HCT116 (cell line): ENCODE results near the gene TADA3. TPM values are rescaled to one million over a fixed set of nuclear protein-coding genes. Genes with fewer than 3 reads are reported as not detected.

ENCODE experiments used
- ATAC-seq: fragments of 200-7000 bp; cut with Tn5 transposase; 2 replicates; pipeline ENCODE4 v1.9.1; 2020; ENCODE audit warnings: mild to moderate bottlenecking, moderate library complexity
- BruUV-seq: library from RNA; stranded (reverse); fragments of 400-500 nt; replicated peaks from 2 replicates; lab custom pipeline; 2021; lab: Mats Ljungman, UMichigan
- CTCF ChIA-PET: fragments of 300-600 bp; sonication (Branson Sonifier 250); formaldehyde crosslinking; loops from one replicate; lab custom pipeline; 2021; ENCODE audit warnings: antibody characterized with exemption; lab: Charles Lee
- POLR2A ChIA-PET: fragments of 300-600, 350-600 bp; sonication (Branson Sonifier 250); formaldehyde crosslinking; loops from one replicate; lab custom pipeline; 2021; ENCODE audit warnings: antibody characterized with exemption; lab: Charles Lee
- RAD21 ChIA-PET, 2 experiments: fragments of 300-600 bp; sonication (Branson Sonifier 250); formaldehyde crosslinking; loops; one replicate each; lab custom pipeline; 2023; ENCODE audit warnings: low total read pairs in 2 of 2; ENCODE audit not compliant: uncharacterized antibody in 2 of 2, unreplicated experiment in 2 of 2, low non-redundant PET in 1 of 2; lab: Charles Lee
- DNase-seq: peaks from one replicate; pipeline ENCODE4 v3.0.0-alpha.2; 2010; ENCODE audit warnings: low read depth, low spot score
- H2AFZ ChIP-seq: fragments of 200-600 bp; shearing (Covaris generic), sonication (generic); 2 replicates; pipeline ENCODE4 v1.6.1; 2017; ENCODE audit warnings: low read depth, mixed run types, mixed read lengths, antibody characterized with exemption, low read length; ENCODE audit not compliant: poor library complexity, severe bottlenecking
- H3K27ac ChIP-seq: 2 replicates; pipeline ENCODE4 v1.5.1; 2012; ENCODE audit warnings: low read depth, low read length
- H3K27me3 ChIP-seq: fragments of 200-600 bp; sonication (generic); 2 replicates; pipeline ENCODE4 v1.6.1; 2016; ENCODE audit warnings: mixed run types, low read length, mixed read lengths; ENCODE audit not compliant: insufficient read depth
- H3K36me3 ChIP-seq, 2 experiments: fragments of 200-500 bp in 1 of 2; fragments of 200-600 bp in 1 of 2; sonication (Bioruptor generic) in 1 of 2; sonication (generic) in 1 of 2; 2 replicates each; pipeline versions ENCODE4 v1.5.1 to v1.6.1; 2014 to 2016; ENCODE audit warnings: low read length in 2 of 2, inconsistent platforms in 1 of 2, mixed read lengths in 1 of 2, mixed run types in 1 of 2; ENCODE audit not compliant: insufficient read depth in 2 of 2, control insufficient read depth in 1 of 2
- H3K4me1 ChIP-seq, 2 experiments: fragments of 200-600 bp in 1 of 2; sonication (generic) in 1 of 2; 2 replicates each; pipeline versions ENCODE4 v1.5.1 to v1.6.1; 2012 to 2017; ENCODE audit warnings: low read length in 2 of 2, inconsistent platforms in 1 of 2, mild to moderate bottlenecking in 1 of 2, mixed read lengths in 1 of 2, mixed run types in 1 of 2, moderate library complexity in 1 of 2; ENCODE audit not compliant: insufficient read depth in 2 of 2, control insufficient read depth in 1 of 2
- H3K4me2 ChIP-seq: fragments of 200-600 bp; sonication (generic); 2 replicates; pipeline ENCODE4 v1.6.1; 2017; ENCODE audit warnings: mixed run types, low read length, mixed read lengths
- H3K4me3 ChIP-seq, 2 experiments: fragments of 200-600 bp in 1 of 2; sonication (generic) in 1 of 2; replicated peaks in 1 of 2; 2 replicates each; pipeline ENCODE4 v1.5.1; 2011 to 2016; ENCODE audit warnings: low read length in 2 of 2, control low read depth in 1 of 2, low read depth in 1 of 2, mild to moderate bottlenecking in 1 of 2, mixed read lengths in 1 of 2, mixed run types in 1 of 2
- H3K79me2 ChIP-seq: fragments of 200-600 bp; sonication (generic); 2 replicates; pipeline ENCODE4 v1.6.1; 2017; ENCODE audit warnings: mild to moderate bottlenecking, mixed run types, low read length, moderate library complexity, mixed read lengths; ENCODE audit not compliant: insufficient read depth
- H3K9ac ChIP-seq: fragments of 200-600 bp; sonication (generic); 2 replicates; pipeline ENCODE4 v1.6.1; 2016; ENCODE audit warnings: low read length, mixed read lengths
- H3K9me2 ChIP-seq: fragments of 200-600 bp; sonication (generic), shearing (Covaris generic); 2 replicates; pipeline ENCODE4 v1.6.1; 2017; ENCODE audit warnings: mixed run types, mild to moderate bottlenecking, moderate library complexity; ENCODE audit not compliant: insufficient read depth
- H3K9me3 ChIP-seq, 2 experiments: fragments of 200-500 bp in 1 of 2; fragments of 200-600 bp in 1 of 2; sonication (Bioruptor generic) in 1 of 2; sonication (generic) in 1 of 2; 2 replicates each; pipeline ENCODE4 v1.6.1; 2014 to 2017; ENCODE audit warnings: low read length in 2 of 2, mixed read lengths in 2 of 2, inconsistent platforms in 1 of 2, low read depth in 1 of 2, mild to moderate bottlenecking in 1 of 2, mixed run types in 1 of 2, moderate library complexity in 1 of 2; ENCODE audit not compliant: control insufficient read depth in 1 of 2, insufficient read depth in 1 of 2
- H4K20me1 ChIP-seq: fragments of 200-600 bp; sonication (generic), shearing (Covaris generic); 2 replicates; pipeline ENCODE4 v1.6.1; 2017; ENCODE audit warnings: mixed run types, mild to moderate bottlenecking, moderate library complexity; ENCODE audit not compliant: insufficient read depth
- CBX3 ChIP-seq: IDR thresholded peaks from 2 replicates; pipeline ENCODE4 v1.6.1; 2012; ENCODE audit warnings: low read depth
- ELF1 ChIP-seq: IDR thresholded peaks from 2 replicates; pipeline ENCODE4 v1.6.1; 2012; ENCODE audit warnings: low read depth, borderline replicate concordance
- EZH2 ChIP-seq: fragments of 200-600 bp; sonication (generic); IDR thresholded peaks from 2 replicates; pipeline ENCODE4 v1.6.1; 2017; ENCODE audit warnings: antibody characterized with exemption, mixed run types
- EZH2phosphoT487 ChIP-seq: fragments of 200-600 bp; IDR thresholded peaks from 2 replicates; pipeline ENCODE4 v1.6.1; 2018; ENCODE audit warnings: antibody characterized with exemption, borderline replicate concordance
- FOSL1 ChIP-seq: IDR thresholded peaks from 2 replicates; pipeline ENCODE4 v1.6.1; 2012; ENCODE audit warnings: low read depth
- POLR2A ChIP-seq: IDR thresholded peaks from 2 replicates; pipeline ENCODE4 v1.7.0; 2011; ENCODE audit warnings: borderline replicate concordance; ENCODE audit not compliant: insufficient read depth, insufficient read length; ENCODE audit errors: extremely low read depth
- POLR2AphosphoS5 ChIP-seq: IDR thresholded peaks from 2 replicates; pipeline ENCODE4 v1.6.1; 2011; ENCODE audit warnings: mild to moderate bottlenecking, low read depth, low read length, moderate library complexity
- RAD21 ChIP-seq: IDR thresholded peaks from 2 replicates; pipeline ENCODE4 v1.6.1; 2012; ENCODE audit warnings: low read depth, mild to moderate bottlenecking
- REST ChIP-seq: IDR thresholded peaks from 2 replicates; pipeline ENCODE4 v1.6.1; 2012; ENCODE audit warnings: low read depth
- SIN3A ChIP-seq: IDR thresholded peaks from 2 replicates; pipeline ENCODE4 v1.6.1; 2012; ENCODE audit warnings: low read depth
- SP1 ChIP-seq: IDR thresholded peaks from 2 replicates; pipeline ENCODE4 v1.6.1; 2012; ENCODE audit warnings: low read depth
- SRF ChIP-seq: IDR thresholded peaks from 2 replicates; pipeline ENCODE4 v1.6.1; 2012; ENCODE audit warnings: low read depth
- TCF7L2 ChIP-seq: IDR thresholded peaks from 2 replicates; pipeline ENCODE4 v1.7.0; 2011; ENCODE audit warnings: borderline replicate concordance, inconsistent platforms; ENCODE audit not compliant: insufficient read depth, insufficient read length; ENCODE audit errors: extremely low read depth
- YY1 ChIP-seq: IDR thresholded peaks from 2 replicates; pipeline ENCODE4 v1.6.1; 2011; ENCODE audit warnings: low read length, low read depth, moderate library complexity, mild to moderate bottlenecking; ENCODE audit not compliant: insufficient replicate concordance; ENCODE audit errors: extremely low read depth
- ZFX ChIP-seq: fragments of 450-650 bp; IDR thresholded peaks from 2 replicates; pipeline ENCODE4 v1.6.1; 2017
- intact Hi-C: fragments of 100-400 bp; cut with micrococcal nuclease; formaldehyde crosslinking; loops from 2 replicates; pipeline ENCODE4 v1.10.0; 2022
- total RNA-seq: library from RNA; stranded (reverse); gene quantifications from one replicate; pipeline ENCODE4 v1.2.1, GENCODE V29; 2021; ENCODE audit not compliant: unreplicated experiment
- TF ChIP-seq, protein P1 (sequence below): IDR thresholded peaks from 2 replicates; pipeline ENCODE4 v1.6.1; 2011; ENCODE audit warnings: mild to moderate bottlenecking, low read length, moderate library complexity; ENCODE audit not compliant: insufficient replicate concordance; ENCODE audit errors: extremely low read depth
- TF ChIP-seq, protein P2 (sequence below): IDR thresholded peaks from 2 replicates; pipeline ENCODE4 v1.6.1; 2012
- TF ChIP-seq, protein P3 (sequence below): IDR thresholded peaks from 2 replicates; pipeline ENCODE4 v1.6.1; 2012

Gene TADA3
- total RNA-seq, 1 experiment from 2014 or later = 72.0 TPM

DNA sequence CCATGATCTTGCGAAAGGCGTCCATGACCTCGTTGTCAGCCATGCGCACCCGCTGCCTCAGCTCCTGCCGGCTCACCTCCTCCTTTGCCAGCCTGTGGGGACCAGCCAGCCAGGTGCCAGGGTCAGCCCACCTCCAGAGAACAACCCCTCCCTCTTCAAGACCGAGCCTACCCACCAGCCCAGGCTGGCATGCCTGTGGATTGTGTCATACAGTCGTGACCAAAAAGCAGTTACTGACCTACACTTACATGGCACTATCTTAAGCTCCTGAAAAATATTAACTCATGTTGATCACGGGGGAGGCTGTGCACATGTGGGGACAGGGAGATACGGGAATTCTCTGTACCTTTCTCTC, 11.8 kb downstream of the TADA3 start:
- Histone ChIP-seq H3K9me2 (no peaks in the 10 kb centered on the region), H3K4me1 (peaks cover 0 to 11% of the 10 kb centered on the region in 2 experiments; a peak in 1 of 4 replicates)
- ATAC-seq = no peak
- TF ChIP-seq ZFX (no peak), SP1 (no peak), YY1 (no peak), FOSL1 (no peak), SRF (no peak), CBX3 (no peak), TCF7L2 (no peak), POLR2AphosphoS5 (no peak), ELF1 (no peak), EZH2 (no peak), SIN3A (no peak), POLR2A (no peak), REST (no peak), RAD21 (no peak), EZH2phosphoT487 (no peak)
- TF ChIP-seq, protein P1, sequence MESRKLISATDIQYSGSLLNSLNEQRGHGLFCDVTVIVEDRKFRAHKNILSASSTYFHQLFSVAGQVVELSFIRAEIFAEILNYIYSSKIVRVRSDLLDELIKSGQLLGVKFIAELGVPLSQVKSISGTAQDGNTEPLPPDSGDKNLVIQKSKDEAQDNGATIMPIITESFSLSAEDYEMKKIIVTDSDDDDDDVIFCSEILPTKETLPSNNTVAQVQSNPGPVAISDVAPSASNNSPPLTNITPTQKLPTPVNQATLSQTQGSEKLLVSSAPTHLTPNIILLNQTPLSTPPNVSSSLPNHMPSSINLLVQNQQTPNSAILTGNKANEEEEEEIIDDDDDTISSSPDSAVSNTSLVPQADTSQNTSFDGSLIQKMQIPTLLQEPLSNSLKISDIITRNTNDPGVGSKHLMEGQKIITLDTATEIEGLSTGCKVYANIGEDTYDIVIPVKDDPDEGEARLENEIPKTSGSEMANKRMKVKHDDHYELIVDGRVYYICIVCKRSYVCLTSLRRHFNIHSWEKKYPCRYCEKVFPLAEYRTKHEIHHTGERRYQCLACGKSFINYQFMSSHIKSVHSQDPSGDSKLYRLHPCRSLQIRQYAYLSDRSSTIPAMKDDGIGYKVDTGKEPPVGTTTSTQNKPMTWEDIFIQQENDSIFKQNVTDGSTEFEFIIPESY = no peak
- TF ChIP-seq, protein P2, sequence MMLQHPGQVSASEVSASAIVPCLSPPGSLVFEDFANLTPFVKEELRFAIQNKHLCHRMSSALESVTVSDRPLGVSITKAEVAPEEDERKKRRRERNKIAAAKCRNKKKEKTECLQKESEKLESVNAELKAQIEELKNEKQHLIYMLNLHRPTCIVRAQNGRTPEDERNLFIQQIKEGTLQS = no peak
- TF ChIP-seq, protein P3, sequence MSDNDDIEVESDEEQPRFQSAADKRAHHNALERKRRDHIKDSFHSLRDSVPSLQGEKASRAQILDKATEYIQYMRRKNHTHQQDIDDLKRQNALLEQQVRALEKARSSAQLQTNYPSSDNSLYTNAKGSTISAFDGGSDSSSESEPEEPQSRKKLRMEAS = no peak
- TF ChIP-seq, all 23 proteins: peak for 0
- Histone ChIP-seq H3K9me3 (no peaks in the 10 kb centered on the region), H3K4me3 (no peak overlapping the region), H3K27me3 (no peaks in the 10 kb centered on the region), H3K9ac (no peak overlapping the region), H4K20me1 (no peaks in the 10 kb centered on the region), H3K79me2 (no peaks in the 10 kb centered on the region), H3K36me3 (peaks cover 10 to 16% of the 10 kb centered on the region in 2 experiments; a peak in 3 of 4 replicates), H3K4me2 (no peak overlapping the region), H3K27ac (no peak overlapping the region), H2AFZ (no peak overlapping the region)
- no TSS peak for BruUV-seq
- ChIA-PET RAD21 (no interaction called here), POLR2A (no interaction called here), CTCF (no interaction called here)
- DNase-seq = no peak
- intact Hi-C loops = no loop called here
